ENCODE results near the gene CRTAC1.

GRCh38 chr10:97894092-97894491 is 136.3 kb downstream of the CRTAC1 start:
- TF ChIP-seq, protein P1, sequence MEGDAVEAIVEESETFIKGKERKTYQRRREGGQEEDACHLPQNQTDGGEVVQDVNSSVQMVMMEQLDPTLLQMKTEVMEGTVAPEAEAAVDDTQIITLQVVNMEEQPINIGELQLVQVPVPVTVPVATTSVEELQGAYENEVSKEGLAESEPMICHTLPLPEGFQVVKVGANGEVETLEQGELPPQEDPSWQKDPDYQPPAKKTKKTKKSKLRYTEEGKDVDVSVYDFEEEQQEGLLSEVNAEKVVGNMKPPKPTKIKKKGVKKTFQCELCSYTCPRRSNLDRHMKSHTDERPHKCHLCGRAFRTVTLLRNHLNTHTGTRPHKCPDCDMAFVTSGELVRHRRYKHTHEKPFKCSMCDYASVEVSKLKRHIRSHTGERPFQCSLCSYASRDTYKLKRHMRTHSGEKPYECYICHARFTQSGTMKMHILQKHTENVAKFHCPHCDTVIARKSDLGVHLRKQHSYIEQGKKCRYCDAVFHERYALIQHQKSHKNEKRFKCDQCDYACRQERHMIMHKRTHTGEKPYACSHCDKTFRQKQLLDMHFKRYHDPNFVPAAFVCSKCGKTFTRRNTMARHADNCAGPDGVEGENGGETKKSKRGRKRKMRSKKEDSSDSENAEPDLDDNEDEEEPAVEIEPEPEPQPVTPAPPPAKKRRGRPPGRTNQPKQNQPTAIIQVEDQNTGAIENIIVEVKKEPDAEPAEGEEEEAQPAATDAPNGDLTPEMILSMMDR (IDR thresholded peaks at IDR 0.05) = no peak
- no peak for TF ChIP-seq POLR2A (IDR thresholded peaks at IDR 0.05)

All from lower leg skin (tissue), 3 donors.